ENCODE data around the gene DMKN.

Gene DMKN

DNA sequence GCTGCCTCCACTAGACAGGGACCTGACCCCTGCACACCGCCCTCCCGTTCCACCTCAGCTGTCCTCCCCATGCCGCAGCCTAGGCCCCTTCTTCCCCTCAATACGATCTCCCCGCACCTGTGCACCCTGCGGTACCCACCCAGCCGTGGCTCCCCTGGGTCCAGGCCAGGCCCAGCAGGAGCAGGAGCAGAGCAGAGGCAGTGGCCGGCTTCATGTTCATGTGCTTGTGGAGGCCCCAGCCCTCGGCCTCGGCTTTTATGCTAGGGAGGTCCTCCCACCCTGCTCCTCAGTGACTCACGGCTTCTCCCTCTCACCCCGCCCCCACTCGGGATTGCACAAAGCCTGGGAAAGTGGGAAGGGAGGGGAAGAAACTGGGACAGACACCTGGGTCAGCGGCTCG lies 11.8 kb downstream of the DMKN start:
- no peak overlapping the region for H3K9ac ChIP-seq (ENCODE audit: insufficient read length, low read depth)
- peaks cover 2% of the 10 kb centered on the region for H3K4me1 ChIP-seq (ENCODE audit: insufficient read depth, insufficient read length)
- H3K4me3 ChIP-seq (ENCODE audit: insufficient read length, low read depth), result no peak overlapping the region

DNA sequence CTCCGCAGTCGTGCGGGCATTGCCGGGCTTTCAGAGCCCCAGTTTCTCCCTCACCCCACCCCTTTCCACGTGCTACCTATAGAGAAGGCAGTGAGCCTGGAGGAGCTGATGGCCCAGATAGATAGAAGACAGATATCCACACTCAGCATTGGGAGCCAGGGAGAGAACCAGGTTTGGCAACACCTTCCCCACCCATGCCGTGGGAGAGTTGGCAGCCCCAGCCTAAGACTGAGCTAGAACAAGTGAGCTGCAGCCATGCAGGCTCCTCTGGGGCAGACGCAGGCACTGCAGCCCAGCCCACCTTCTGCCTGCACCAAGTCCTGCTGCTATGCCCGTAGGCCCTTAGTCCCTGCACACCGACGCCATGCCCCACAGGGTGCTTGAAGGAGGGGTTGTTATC lies 12.8 kb downstream of the DMKN start:
- Histone ChIP-seq H3K9me3 (ENCODE audit: insufficient read depth, low read length) (no peaks in the 10 kb centered on the region), H3K4me3 (ENCODE audit: insufficient read length, low read depth) (no peak overlapping the region), H3K9ac (ENCODE audit: insufficient read length, low read depth) (no peak overlapping the region), H3K36me3 (ENCODE audit: insufficient read depth, insufficient read length, low read length) (peaks cover 50% of the 10 kb centered on the region), H3K27me3 (ENCODE audit: insufficient read depth, insufficient read length) (no peaks in the 10 kb centered on the region), H3K4me1 (ENCODE audit: insufficient read depth, insufficient read length) (peaks cover 5% of the 10 kb centered on the region)
- TF ChIP-seq ZNF274 (IDR thresholded peaks at IDR 0.05; ENCODE audit: low read depth, low read length) (no peak), SUZ12 (IDR thresholded peaks at IDR 0.05; ENCODE audit: extremely low read depth, insufficient read depth, insufficient read length) (no peak)
- DNase-seq (ENCODE audit: low read depth, low spot score), result no peak

More for the DNA sequence above, 11.8 kb downstream of the DMKN start:
- Histone ChIP-seq H3K36me3 (ENCODE audit: insufficient read depth, insufficient read length, low read length) (peaks cover 59% of the 10 kb centered on the region), H3K9me3 (ENCODE audit: insufficient read depth, low read length) (no peaks in the 10 kb centered on the region), H3K27me3 (ENCODE audit: insufficient read depth, insufficient read length) (no peaks in the 10 kb centered on the region)
- no peak for TF ChIP-seq SUZ12 (IDR thresholded peaks at IDR 0.05; ENCODE audit: extremely low read depth, insufficient read depth, insufficient read length)
- no peak for TF ChIP-seq ZNF274 (IDR thresholded peaks at IDR 0.05; ENCODE audit: low read depth, low read length)
- TF ChIP-seq YY1 (IDR thresholded peaks at IDR 0.05; ENCODE audit: insufficient read depth, insufficient read length), result no peak
- DNase-seq (ENCODE audit: low read depth, low spot score), result no peak

DNA sequence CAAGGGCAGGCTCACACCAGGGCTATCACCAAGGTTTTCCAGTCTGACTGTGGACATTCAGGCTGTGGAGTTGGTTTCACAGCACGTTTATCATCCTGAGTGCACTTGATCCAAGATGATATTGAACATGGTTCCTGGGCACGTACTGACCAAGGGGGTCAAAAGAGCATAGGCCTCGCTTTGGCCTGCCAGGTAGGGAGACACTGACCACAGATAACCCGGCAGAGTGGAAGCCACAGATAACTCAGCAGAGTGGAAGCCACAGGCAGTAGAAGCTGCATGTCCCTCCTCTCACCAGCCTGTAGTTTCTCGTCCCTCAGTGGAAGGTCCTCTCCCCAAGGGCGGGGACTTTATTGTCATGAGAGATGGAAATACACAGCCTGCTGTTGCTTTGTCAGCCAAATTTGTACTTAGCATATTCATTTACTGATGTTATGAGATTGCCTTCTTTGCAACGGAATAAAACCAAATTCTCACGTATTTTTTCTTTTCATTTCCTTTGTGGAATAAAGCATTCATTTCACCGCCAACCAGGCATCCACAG lies 14.4 kb downstream of the DMKN start:
- no peak overlapping the region for H3K4me3 ChIP-seq (ENCODE audit: insufficient read length, low read depth)
- H3K9ac ChIP-seq (ENCODE audit: insufficient read length, low read depth), result no peak overlapping the region
- H3K9me3 ChIP-seq (ENCODE audit: insufficient read depth, low read length), result no peaks in the 10 kb centered on the region
- DNase-seq (ENCODE audit: low read depth, low spot score), result no peak
- peaks cover 43% of the 10 kb centered on the region for H3K36me3 ChIP-seq (ENCODE audit: insufficient read depth, insufficient read length, low read length)
- H3K4me1 ChIP-seq (ENCODE audit: insufficient read depth, insufficient read length), result peaks cover 9% of the 10 kb centered on the region
- TF ChIP-seq ZNF274 (IDR thresholded peaks at IDR 0.05; ENCODE audit: low read depth, low read length) (no peak), SUZ12 (IDR thresholded peaks at IDR 0.05; ENCODE audit: extremely low read depth, insufficient read depth, insufficient read length) (no peak), YY1 (IDR thresholded peaks at IDR 0.05; ENCODE audit: insufficient read depth, insufficient read length) (no peak)
- H3K27me3 ChIP-seq (ENCODE audit: insufficient read depth, insufficient read length), result no peaks in the 10 kb centered on the region

DNA sequence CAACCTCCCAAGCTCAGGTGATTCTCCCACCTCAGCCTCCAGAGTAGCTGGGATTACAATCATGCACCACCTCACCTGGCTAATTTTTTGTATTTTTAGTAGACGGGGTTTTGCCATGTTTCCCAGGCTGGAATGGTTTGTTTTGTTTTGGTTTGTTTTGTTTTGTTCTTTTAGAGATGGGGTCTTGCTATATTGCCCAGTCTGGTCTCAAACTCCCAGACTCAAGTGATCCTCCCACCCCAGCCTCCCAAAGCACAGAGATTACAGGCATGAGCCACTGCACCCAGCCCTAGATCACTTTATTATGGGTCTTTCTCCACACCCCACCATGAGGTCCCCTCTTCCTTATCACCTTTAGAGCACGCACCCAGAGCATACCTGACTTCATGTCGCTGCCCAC lies 15.2 kb downstream of the DMKN start:
- Histone ChIP-seq H3K36me3 (ENCODE audit: insufficient read depth, insufficient read length, low read length) (peaks cover 39% of the 10 kb centered on the region), H3K4me1 (ENCODE audit: insufficient read depth, insufficient read length) (peaks cover 9% of the 10 kb centered on the region), H3K27me3 (ENCODE audit: insufficient read depth, insufficient read length) (no peaks in the 10 kb centered on the region), H3K9ac (ENCODE audit: insufficient read length, low read depth) (no peak overlapping the region), H3K4me3 (ENCODE audit: insufficient read length, low read depth) (no peak overlapping the region), H3K9me3 (ENCODE audit: insufficient read depth, low read length) (no peaks in the 10 kb centered on the region)
- DNase-seq (ENCODE audit: low read depth, low spot score), result no peak
- TF ChIP-seq SUZ12 (IDR thresholded peaks at IDR 0.05; ENCODE audit: extremely low read depth, insufficient read depth, insufficient read length) (no peak), YY1 (IDR thresholded peaks at IDR 0.05; ENCODE audit: insufficient read depth, insufficient read length) (no peak), ZNF274 (IDR thresholded peaks at IDR 0.05; ENCODE audit: low read depth, low read length) (no peak)

DNA sequence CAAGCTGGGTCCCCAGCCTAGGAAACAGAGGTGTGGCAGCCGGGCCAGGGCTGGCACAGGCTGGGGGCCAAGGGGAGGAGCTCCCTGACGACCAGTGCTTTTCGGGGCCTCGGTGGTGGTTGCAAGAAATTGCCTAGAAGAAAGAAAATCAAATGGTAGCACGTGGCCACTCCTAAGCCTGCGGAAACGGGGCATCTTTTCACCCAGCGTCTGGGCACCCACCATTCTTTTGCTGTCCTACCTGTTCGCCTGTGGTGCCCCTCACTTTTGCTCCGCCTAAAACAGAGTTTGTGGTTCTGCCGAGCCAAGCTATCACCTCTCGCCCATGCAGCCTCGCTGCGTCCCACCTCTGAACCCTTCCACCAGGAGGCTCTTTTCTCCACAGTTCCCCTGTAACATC lies 16.0 kb downstream of the DMKN start:
- DNase-seq (ENCODE audit: low read depth, low spot score), result no peak
- Histone ChIP-seq H3K4me1 (ENCODE audit: insufficient read depth, insufficient read length) (peaks cover 7% of the 10 kb centered on the region), H3K36me3 (ENCODE audit: insufficient read depth, insufficient read length, low read length) (peaks cover 39% of the 10 kb centered on the region), H3K9ac (ENCODE audit: insufficient read length, low read depth) (no peak overlapping the region), H3K4me3 (ENCODE audit: insufficient read length, low read depth) (no peak overlapping the region), H3K9me3 (ENCODE audit: insufficient read depth, low read length) (no peaks in the 10 kb centered on the region), H3K27me3 (ENCODE audit: insufficient read depth, insufficient read length) (no peaks in the 10 kb centered on the region)
- TF ChIP-seq YY1 (IDR thresholded peaks at IDR 0.05; ENCODE audit: insufficient read depth, insufficient read length) (no peak), ZNF274 (IDR thresholded peaks at IDR 0.05; ENCODE audit: low read depth, low read length) (no peak), SUZ12 (IDR thresholded peaks at IDR 0.05; ENCODE audit: extremely low read depth, insufficient read depth, insufficient read length) (no peak)

GRCh38 chr19:35495107-35496064 lies 18.1 kb downstream of the DMKN start:
- Histone ChIP-seq H3K4me1 (ENCODE audit: insufficient read depth, insufficient read length) (peaks cover 7% of the 10 kb centered on the region), H3K9me3 (ENCODE audit: insufficient read depth, low read length) (no peaks in the 10 kb centered on the region), H3K36me3 (ENCODE audit: insufficient read depth, insufficient read length, low read length) (peaks cover 24% of the 10 kb centered on the region), H3K9ac (ENCODE audit: insufficient read length, low read depth) (no peak overlapping the region), H3K4me3 (ENCODE audit: insufficient read length, low read depth) (no peak overlapping the region), H3K27me3 (ENCODE audit: insufficient read depth, insufficient read length) (no peaks in the 10 kb centered on the region)
- no peak for TF ChIP-seq YY1 (IDR thresholded peaks at IDR 0.05; ENCODE audit: insufficient read depth, insufficient read length)
- TF ChIP-seq SUZ12 (IDR thresholded peaks at IDR 0.05; ENCODE audit: extremely low read depth, insufficient read depth, insufficient read length), result no peak
- TF ChIP-seq ZNF274 (IDR thresholded peaks at IDR 0.05; ENCODE audit: low read depth, low read length), result no peak
- no peak for DNase-seq (ENCODE audit: low read depth, low spot score)

DNA sequence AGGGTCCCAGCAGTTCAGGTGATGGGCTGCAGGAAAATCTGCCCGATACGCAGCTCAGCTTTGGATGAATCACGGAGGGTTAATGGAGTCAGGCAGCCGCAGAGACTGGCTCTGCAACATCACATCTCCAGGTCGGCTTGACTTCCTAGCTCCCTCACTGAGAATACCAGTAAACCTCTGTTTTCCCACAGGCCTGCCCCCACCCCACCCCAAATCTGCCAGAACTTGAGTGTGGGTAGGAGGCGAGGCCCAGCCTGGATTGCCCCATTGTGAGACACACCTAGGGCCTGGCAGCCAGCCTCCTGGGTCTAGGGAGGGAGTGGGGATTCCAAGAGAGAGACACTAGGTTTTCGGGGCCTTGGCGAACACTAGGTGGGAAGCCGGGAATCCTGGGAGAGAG lies 19.5 kb downstream of the DMKN start:
- H3K36me3 ChIP-seq (ENCODE audit: insufficient read depth, insufficient read length, low read length), result peaks cover 11% of the 10 kb centered on the region
- H3K27me3 ChIP-seq (ENCODE audit: insufficient read depth, insufficient read length), result no peaks in the 10 kb centered on the region

More for the DNA sequence above, 19.5 kb downstream of the DMKN start:
- Histone ChIP-seq H3K9ac (ENCODE audit: insufficient read length, low read depth) (no peak overlapping the region), H3K4me3 (ENCODE audit: insufficient read length, low read depth) (no peak overlapping the region), H3K4me1 (ENCODE audit: insufficient read depth, insufficient read length) (peaks cover 7% of the 10 kb centered on the region), H3K9me3 (ENCODE audit: insufficient read depth, low read length) (no peaks in the 10 kb centered on the region)
- TF ChIP-seq ZNF274 (IDR thresholded peaks at IDR 0.05; ENCODE audit: low read depth, low read length) (no peak), SUZ12 (IDR thresholded peaks at IDR 0.05; ENCODE audit: extremely low read depth, insufficient read depth, insufficient read length) (no peak), YY1 (IDR thresholded peaks at IDR 0.05; ENCODE audit: insufficient read depth, insufficient read length) (no peak)
- no peak for DNase-seq (ENCODE audit: low read depth, low spot score)
